RWPE1 (cell line): ENCODE results near the gene DOCK3.

Experiments used
- CTCF ChIA-PET: fragments of 350-600 bp; sonication (Branson Sonifier 250); formaldehyde crosslinking; extraction: SDS; loops from one replicate; lab custom pipeline; 2021; lab: Yijun Ruan, JAX
- POLR2A ChIA-PET: fragments of 400-600 bp; formaldehyde crosslinking; extraction: SDS; loops from one replicate; lab custom pipeline; 2020; ENCODE audit warnings: antibody characterized with exemption; ENCODE audit not compliant: low non-redundant PET; lab: Yijun Ruan, JAX
- DNase-seq: peaks from one replicate; pipeline ENCODE4 v3.0.0; 2012; ENCODE audit warnings: low spot score
- H3K27ac ChIP-seq: fragments of 450-650 bp; 2 replicates; pipeline ENCODE4 v1.5.1; 2017
- CTCF ChIP-seq: fragments of 450-650 bp; conservative IDR thresholded peaks from 2 replicates; pipeline ENCODE4 v1.5.1; 2017; ENCODE audit warnings: low read depth, mild to moderate bottlenecking

Gene DOCK3

GRCh38 chr3:50982540-50983325 is 308.0 kb downstream of the DOCK3 start:
- ChIA-PET POLR2A (no interaction called here), CTCF (no interaction called here)
- no peak for DNase-seq
- H3K27ac ChIP-seq = no peak overlapping the region
- TF ChIP-seq CTCF = no peak

GRCh38 chr3:50983887-50984286 is 309.2 kb downstream of the DOCK3 start:
- ChIA-PET CTCF (no interaction called here), POLR2A (no interaction called here)
- DNase-seq = no peak
- H3K27ac ChIP-seq = no peak overlapping the region
- TF ChIP-seq CTCF = no peak

GRCh38 chr3:50985893-50986292 is 311.2 kb downstream of the DOCK3 start:
- CTCF ChIA-PET = no interaction called here
- no peak overlapping the region for H3K27ac ChIP-seq
- no peak for DNase-seq
- POLR2A ChIA-PET = no interaction called here
- TF ChIP-seq CTCF = no peak

GRCh38 chr3:50986726-50987125 is 312.0 kb downstream of the DOCK3 start:
- no peak overlapping the region for H3K27ac ChIP-seq
- no peak for DNase-seq
- ChIA-PET POLR2A (no interaction called here), CTCF (no interaction called here)
- no peak for TF ChIP-seq CTCF

- DNase-seq = no peak
- ChIA-PET POLR2A (no interaction called here), CTCF (no interaction called here)
- no peak for TF ChIP-seq CTCF
- H3K27ac ChIP-seq = no peak overlapping the region
These were observed 319.8 kb downstream of the DOCK3 start for GRCh38 chr3:50994537-50994936.

- TF ChIP-seq CTCF = no peak
- no peak for DNase-seq
- ChIA-PET POLR2A (no interaction called here), CTCF (no interaction called here)
- H3K27ac ChIP-seq = no peak overlapping the region
These were observed 320.5 kb downstream of the DOCK3 start for GRCh38 chr3:50995085-50995824.
